Renal cortical epithelial cell (primary cell): ENCODE data around the gene PDCD1. TPM values are rescaled to one million over a fixed set of nuclear protein-coding genes. Genes with fewer than 3 reads are reported as not detected.
A peak's percentile ranks its signal among the peaks of the same experiment; 100 is the strongest.

ENCODE experiments used
- DNase-seq: peaks from one replicate; pipeline ENCODE4 v3.0.0-alpha.2; 2011; ENCODE audit warnings: low read depth
- total RNA-seq: library from RNA; depleted of rRNA; stranded (reverse); fragments of >200 nt; gene quantifications from 2 replicates; pipeline ENCODE4 v1.2.3, GENCODE V29; 2014

PDCD1 gene
- total RNA-seq, 1 donor from 2014 or later = 0.15 TPM

- peak; percentile 36 for DNase-seq
Observed at GRCh38 chr2:241895712-241896641, 37.3 kb upstream of the PDCD1 start.

GRCh38 chr2:241895427-241895711, 36.7 kb upstream of the PDCD1 start:
- no peak for DNase-seq

- no peak for DNase-seq
Observed at GRCh38 chr2:241894681-241895426, 36.2 kb upstream of the PDCD1 start.

GRCh38 chr2:241894056-241894641, 35.5 kb upstream of the PDCD1 start:
- no peak for DNase-seq

- no peak for DNase-seq
Observed at GRCh38 chr2:241893265-241893664, 34.6 kb upstream of the PDCD1 start.

- DNase-seq = no peak
Observed at GRCh38 chr2:241892299-241893137, 33.8 kb upstream of the PDCD1 start.

- DNase-seq = no peak
Observed at GRCh38 chr2:241891988-241892298, 33.2 kb upstream of the PDCD1 start.

- no peak for DNase-seq
Observed at GRCh38 chr2:241891315-241891987, 32.8 kb upstream of the PDCD1 start.

- DNase-seq = no peak
Observed at GRCh38 chr2:241890524-241891235, 32.0 kb upstream of the PDCD1 start.

GRCh38 chr2:241888641-241889040, 29.9 kb upstream of the PDCD1 start:
- DNase-seq = no peak

- no peak for DNase-seq
Observed at GRCh38 chr2:241887806-241888522, 29.3 kb upstream of the PDCD1 start.

GRCh38 chr2:241886840-241887447, 28.2 kb upstream of the PDCD1 start:
- no peak for DNase-seq

GRCh38 chr2:241885946-241886643, 27.4 kb upstream of the PDCD1 start:
- no peak for DNase-seq

GRCh38 chr2:241885291-241885945, 26.7 kb upstream of the PDCD1 start:
- no peak for DNase-seq

- DNase-seq = no peak
Observed at GRCh38 chr2:241884951-241885290, 26.2 kb upstream of the PDCD1 start.

GRCh38 chr2:241882091-241882625, 23.5 kb upstream of the PDCD1 start:
- DNase-seq = no peak

GRCh38 chr2:241880311-241881073, 21.8 kb upstream of the PDCD1 start:
- no peak for DNase-seq

GRCh38 chr2:241879326-241879725, 20.6 kb upstream of the PDCD1 start:
- DNase-seq = no peak
